ENCODE data around the gene CYBRD1.
A peak's percentile ranks its signal among the peaks of the same experiment; 100 is the strongest.

The CYBRD1 gene

GRCh38 chr2:171553236-171553635 lies 31.0 kb downstream of the CYBRD1 start:
- TF ChIP-seq POLR2AphosphoS5 (IDR thresholded peaks at IDR 0.05; ENCODE audit: borderline replicate concordance, low read depth, low read length) (no peak), FOXP2 (optimal IDR thresholded peaks at IDR 0.05; ENCODE audit: control extremely low read depth, extremely low read length, insufficient read depth) (no peak), EZH2 (IDR thresholded peaks at IDR 0.05) (no peak)
- Histone ChIP-seq H3K36me3 (ENCODE audit: insufficient read depth, low read length) (peaks cover 6% of the 10 kb centered on the region; the same call in 1 of the 2 replicates), H3K27ac (no peak overlapping the region), H3K4me3 (no peak overlapping the region), H3K9ac (ENCODE audit: insufficient read length) (no peak overlapping the region), H3K9me3 (ENCODE audit: low read depth, low read length) (no peaks in the 10 kb centered on the region)
- DNase-seq (ENCODE audit: low read depth, low spot score), result no peak

- peaks cover 6% of the 10 kb centered on the region; the same call in 1 of the 2 replicates for H3K36me3 ChIP-seq (ENCODE audit: insufficient read depth, low read length)
- H3K27ac ChIP-seq, result no peak overlapping the region
- TF ChIP-seq EZH2 (IDR thresholded peaks at IDR 0.05), result no peak
- TF ChIP-seq POLR2AphosphoS5 (IDR thresholded peaks at IDR 0.05; ENCODE audit: borderline replicate concordance, low read depth, low read length), result no peak
- no peak for TF ChIP-seq FOXP2 (optimal IDR thresholded peaks at IDR 0.05; ENCODE audit: control extremely low read depth, extremely low read length, insufficient read depth)
- no peak overlapping the region for H3K4me3 ChIP-seq
- no peak overlapping the region for H3K9ac ChIP-seq (ENCODE audit: insufficient read length)
- H3K9me3 ChIP-seq (ENCODE audit: low read depth, low read length), result no peaks in the 10 kb centered on the region
- no peak for DNase-seq (ENCODE audit: low read depth, low spot score)
Observed at GRCh38 chr2:171553858-171554257, 31.6 kb downstream of the CYBRD1 start.

GRCh38 chr2:171554991-171555615 lies 32.8 kb downstream of the CYBRD1 start:
- H3K4me3 ChIP-seq, result no peak overlapping the region
- no peak for TF ChIP-seq POLR2AphosphoS5 (IDR thresholded peaks at IDR 0.05; ENCODE audit: borderline replicate concordance, low read depth, low read length)
- TF ChIP-seq FOXP2 (optimal IDR thresholded peaks at IDR 0.05; ENCODE audit: control extremely low read depth, extremely low read length, insufficient read depth), result no peak
- no peak for TF ChIP-seq EZH2 (IDR thresholded peaks at IDR 0.05)
- no peak for DNase-seq (ENCODE audit: low read depth, low spot score)
- no peaks in the 10 kb centered on the region for H3K9me3 ChIP-seq (ENCODE audit: low read depth, low read length)
- H3K9ac ChIP-seq (ENCODE audit: insufficient read length), result no peak overlapping the region
- H3K27ac ChIP-seq, result no peak overlapping the region
- peaks cover 6% of the 10 kb centered on the region; the same call in 1 of the 2 replicates for H3K36me3 ChIP-seq (ENCODE audit: insufficient read depth, low read length)

GRCh38 chr2:171557363-171557762 lies 35.1 kb downstream of the CYBRD1 start:
- Histone ChIP-seq H3K9me3 (ENCODE audit: low read depth, low read length) (no peaks in the 10 kb centered on the region), H3K4me3 (peak overlapping the region; percentile 8; the same call in 1 of the 2 replicates), H3K9ac (ENCODE audit: insufficient read length) (peak overlapping the region; percentile 5), H3K27ac (peak overlapping the region; percentile 6; the same call in 1 of the 2 replicates), H3K36me3 (ENCODE audit: insufficient read depth, low read length) (peaks cover 6% of the 10 kb centered on the region; the same call in 1 of the 2 replicates)
- TF ChIP-seq EZH2 (IDR thresholded peaks at IDR 0.05) (no peak), POLR2AphosphoS5 (IDR thresholded peaks at IDR 0.05; ENCODE audit: borderline replicate concordance, low read depth, low read length) (no peak), FOXP2 (optimal IDR thresholded peaks at IDR 0.05; ENCODE audit: control extremely low read depth, extremely low read length, insufficient read depth) (no peak)
- DNase-seq (ENCODE audit: low read depth, low spot score), result no peak

GRCh38 chr2:171563301-171563700 lies 41.0 kb downstream of the CYBRD1 start:
- TF ChIP-seq EZH2 (IDR thresholded peaks at IDR 0.05) (no peak), FOXP2 (optimal IDR thresholded peaks at IDR 0.05; ENCODE audit: control extremely low read depth, extremely low read length, insufficient read depth) (no peak), POLR2AphosphoS5 (IDR thresholded peaks at IDR 0.05; ENCODE audit: borderline replicate concordance, low read depth, low read length) (no peak)
- H3K9ac ChIP-seq (ENCODE audit: insufficient read length), result no peak overlapping the region
- H3K9me3 ChIP-seq (ENCODE audit: low read depth, low read length), result no peaks in the 10 kb centered on the region
- DNase-seq (ENCODE audit: low read depth, low spot score), result no peak
- H3K27ac ChIP-seq, result no peak overlapping the region
- no peaks in the 10 kb centered on the region for H3K36me3 ChIP-seq (ENCODE audit: insufficient read depth, low read length)
- no peak overlapping the region for H3K4me3 ChIP-seq

GRCh38 chr2:171564463-171564862 lies 42.2 kb downstream of the CYBRD1 start:
- Histone ChIP-seq H3K4me3 (no peak overlapping the region), H3K27ac (no peak overlapping the region), H3K9ac (ENCODE audit: insufficient read length) (no peak overlapping the region), H3K9me3 (ENCODE audit: low read depth, low read length) (no peaks in the 10 kb centered on the region), H3K36me3 (ENCODE audit: insufficient read depth, low read length) (no peaks in the 10 kb centered on the region)
- no peak for DNase-seq (ENCODE audit: low read depth, low spot score)
- TF ChIP-seq EZH2 (IDR thresholded peaks at IDR 0.05), result no peak
- TF ChIP-seq FOXP2 (optimal IDR thresholded peaks at IDR 0.05; ENCODE audit: control extremely low read depth, extremely low read length, insufficient read depth), result no peak
- TF ChIP-seq POLR2AphosphoS5 (IDR thresholded peaks at IDR 0.05; ENCODE audit: borderline replicate concordance, low read depth, low read length), result no peak

GRCh38 chr2:171566057-171566456 lies 43.8 kb downstream of the CYBRD1 start:
- no peaks in the 10 kb centered on the region for H3K36me3 ChIP-seq (ENCODE audit: insufficient read depth, low read length)
- TF ChIP-seq POLR2AphosphoS5 (IDR thresholded peaks at IDR 0.05; ENCODE audit: borderline replicate concordance, low read depth, low read length), result no peak
- H3K9me3 ChIP-seq (ENCODE audit: low read depth, low read length), result no peaks in the 10 kb centered on the region
- DNase-seq (ENCODE audit: low read depth, low spot score), result no peak
- no peak overlapping the region for H3K27ac ChIP-seq
- H3K9ac ChIP-seq (ENCODE audit: insufficient read length), result no peak overlapping the region
- no peak overlapping the region for H3K4me3 ChIP-seq

GRCh38 chr2:171566753-171567152 lies 44.5 kb downstream of the CYBRD1 start:
- Histone ChIP-seq H3K9ac (ENCODE audit: insufficient read length) (no peak overlapping the region), H3K27ac (no peak overlapping the region), H3K36me3 (ENCODE audit: insufficient read depth, low read length) (no peaks in the 10 kb centered on the region), H3K9me3 (ENCODE audit: low read depth, low read length) (no peaks in the 10 kb centered on the region), H3K4me3 (no peak overlapping the region)
- TF ChIP-seq POLR2AphosphoS5 (IDR thresholded peaks at IDR 0.05; ENCODE audit: borderline replicate concordance, low read depth, low read length) (no peak), FOXP2 (optimal IDR thresholded peaks at IDR 0.05; ENCODE audit: control extremely low read depth, extremely low read length, insufficient read depth) (no peak), EZH2 (IDR thresholded peaks at IDR 0.05) (no peak)
- no peak for DNase-seq (ENCODE audit: low read depth, low spot score)

GRCh38 chr2:171568089-171568488 lies 45.8 kb downstream of the CYBRD1 start:
- H3K4me3 ChIP-seq, result no peak overlapping the region
- TF ChIP-seq POLR2AphosphoS5 (IDR thresholded peaks at IDR 0.05; ENCODE audit: borderline replicate concordance, low read depth, low read length) (no peak), EZH2 (IDR thresholded peaks at IDR 0.05) (no peak), FOXP2 (optimal IDR thresholded peaks at IDR 0.05; ENCODE audit: control extremely low read depth, extremely low read length, insufficient read depth) (no peak)
- DNase-seq (ENCODE audit: low read depth, low spot score), result no peak
- no peak overlapping the region for H3K27ac ChIP-seq
- H3K9ac ChIP-seq (ENCODE audit: insufficient read length), result no peak overlapping the region
- no peaks in the 10 kb centered on the region for H3K36me3 ChIP-seq (ENCODE audit: insufficient read depth, low read length)
- H3K9me3 ChIP-seq (ENCODE audit: low read depth, low read length), result no peaks in the 10 kb centered on the region

All from SK-N-MC (cell line).